Mesodermal cell (in vitro differentiated cells): ENCODE measurements around the gene OR6X1.
"Not testable (repeated sequence)": the region's sequence is repeated elsewhere in the genome, so short reads cannot be mapped to it uniquely, and the experiment has no call there.

ENCODE experiments used
- H3K27ac ChIP-seq: 2 replicates; pipeline ENCODE4 v1.7.0; 2013; ENCODE audit warnings: mild to moderate bottlenecking, low read depth, low read length, moderate library complexity; ENCODE audit not compliant: severe bottlenecking
- H3K36me3 ChIP-seq: 2 replicates; pipeline ENCODE4 v1.7.1; 2013; ENCODE audit warnings: mild to moderate bottlenecking, low read length, moderate library complexity; ENCODE audit not compliant: control insufficient read depth, insufficient read depth
- H3K4me1 ChIP-seq: one replicate; pipeline ENCODE4 v1.7.1; 2013; ENCODE audit warnings: mild to moderate bottlenecking, low read length; ENCODE audit not compliant: insufficient read depth, control insufficient read depth, poor library complexity, severe bottlenecking
- H3K4me3 ChIP-seq: 2 replicates; pipeline ENCODE4 v1.7.0; 2013; ENCODE audit warnings: low read length, control low read depth, mild to moderate bottlenecking; ENCODE audit not compliant: insufficient read depth, poor library complexity, severe bottlenecking; ENCODE audit errors: extremely low read depth
- H3K9me3 ChIP-seq: 2 replicates; pipeline ENCODE4 v1.7.1; 2013; ENCODE audit warnings: mild to moderate bottlenecking, low read length, moderate library complexity; ENCODE audit not compliant: control insufficient read depth
- WGBS, 2 experiments: methylation state at CpG; one replicate each; pipeline ENCODE4 v1.1.5; 2013; ENCODE audit warnings: missing lambda C conversion rate in 2 of 2; ENCODE audit not compliant: insufficient coverage in 2 of 2; 5-methylcytosine and 5-hydroxymethylcytosine counted together

OR6X1 gene

GRCh38 chr11:123736769-123737168, 17.5 kb downstream of the OR6X1 start:
- H3K4me3 ChIP-seq, result no peak overlapping the region

GRCh38 chr11:123729602-123730001, 24.7 kb downstream of the OR6X1 start:
- Histone ChIP-seq H3K4me3 (no peak overlapping the region), H3K36me3 (peaks cover 92% of the 10 kb centered on the region), H3K27ac (no peak overlapping the region), H3K9me3 (peaks cover 12% of the 10 kb centered on the region), H3K4me1 (no peaks in the 10 kb centered on the region)
- WGBS, 2 experiments, result 94 to 96% methylated on average over 7 of the region's 8 CpGs

More at GRCh38 chr11:123736769-123737168, 17.5 kb downstream of the OR6X1 start:
- Histone ChIP-seq H3K36me3 (peaks cover 73% of the 10 kb centered on the region), H3K4me1 (peaks cover 7% of the 10 kb centered on the region), H3K9me3 (peaks cover 20% of the 10 kb centered on the region), H3K27ac (no peak overlapping the region)
- WGBS, 2 experiments, result no CpG with 5 or more reads among the region's 3 CpGs

GRCh38 chr11:123725995-123726655, 28.2 kb downstream of the OR6X1 start:
- Histone ChIP-seq H3K9me3 (peaks cover 12% of the 10 kb centered on the region), H3K4me1 (no peaks in the 10 kb centered on the region), H3K4me3 (no peak overlapping the region), H3K27ac (no peak overlapping the region), H3K36me3 (peaks cover 80% of the 10 kb centered on the region)
- 93 to 98% methylated on average over 13 to 19 of the region's 23 CpGs for WGBS, 2 experiments

GRCh38 chr11:123719452-123719851, 34.9 kb downstream of the OR6X1 start:
- WGBS, 2 experiments, result no CpG with 5 or more reads among the region's 1 CpG
- Histone ChIP-seq H3K36me3 (peaks cover 14% of the 10 kb centered on the region), H3K4me3 (no peak overlapping the region), H3K4me1 (no peaks in the 10 kb centered on the region), H3K9me3 (no peaks in the 10 kb centered on the region), H3K27ac (no peak overlapping the region)

GRCh38 chr11:123718469-123718868, 35.8 kb downstream of the OR6X1 start:
- WGBS, 2 experiments, result 100% methylated on average over 2 of the region's 4 CpGs; no CpG with 5 or more reads in 1 of the 2 experiments
- no peak overlapping the region for H3K4me3 ChIP-seq
- H3K9me3 ChIP-seq, result no peaks in the 10 kb centered on the region
- H3K36me3 ChIP-seq, result peaks cover 4% of the 10 kb centered on the region
- no peak overlapping the region for H3K27ac ChIP-seq
- H3K4me1 ChIP-seq, result no peaks in the 10 kb centered on the region

GRCh38 chr11:123718063-123718462, 36.3 kb downstream of the OR6X1 start:
- H3K36me3 ChIP-seq, result no peaks in the 10 kb centered on the region
- H3K9me3 ChIP-seq, result no peaks in the 10 kb centered on the region
- H3K4me3 ChIP-seq, result no peak overlapping the region
- 90 to 100% methylated on average over 1 to 2 of the region's 2 CpGs for WGBS, 2 experiments
- no peaks in the 10 kb centered on the region for H3K4me1 ChIP-seq
- H3K27ac ChIP-seq, result no peak overlapping the region

- not testable (repeated sequence) for H3K4me1 ChIP-seq, H3K4me3 ChIP-seq, H3K9me3 ChIP-seq, H3K36me3 ChIP-seq, H3K27ac ChIP-seq
- WGBS, 2 experiments, result no CpG with 5 or more reads among the region's 3 CpGs
Measured at GRCh38 chr11:123712627-123713026, 41.7 kb downstream of the OR6X1 start.

- WGBS, 2 experiments, result 7 to 9% methylated on average over 5 of the region's 8 CpGs
Measured at GRCh38 chr11:123707606-123708205, 46.6 kb downstream of the OR6X1 start.

GRCh38 chr11:123707206-123707605, 47.1 kb downstream of the OR6X1 start:
- Histone ChIP-seq H3K4me3 (no peak overlapping the region), H3K27ac (no peak overlapping the region), H3K9me3 (no peaks in the 10 kb centered on the region), H3K36me3 (no peaks in the 10 kb centered on the region), H3K4me1 (no peaks in the 10 kb centered on the region)
- WGBS, 2 experiments, result no CpG with 5 or more reads among the region's 3 CpGs

More at GRCh38 chr11:123707606-123708205, 46.6 kb downstream of the OR6X1 start:
- no peak overlapping the region for H3K27ac ChIP-seq
- H3K9me3 ChIP-seq, result no peaks in the 10 kb centered on the region
- no peaks in the 10 kb centered on the region for H3K4me1 ChIP-seq
- H3K4me3 ChIP-seq, result no peak overlapping the region
- H3K36me3 ChIP-seq, result no peaks in the 10 kb centered on the region

GRCh38 chr11:123704341-123704740, 50.0 kb downstream of the OR6X1 start:
- no peaks in the 10 kb centered on the region for H3K9me3 ChIP-seq
- H3K4me3 ChIP-seq, result no peak overlapping the region
- no peaks in the 10 kb centered on the region for H3K36me3 ChIP-seq
- H3K27ac ChIP-seq, result no peak overlapping the region
- WGBS, 2 experiments, result 88 to 96% methylated on average over 2 of the region's 3 CpGs
- no peaks in the 10 kb centered on the region for H3K4me1 ChIP-seq
